GM12892 (cell line): ENCODE results near the gene EPAS1.

Experiments
- POLR2A ChIP-seq: IDR thresholded peaks from 2 replicates; pipeline ENCODE4 v1.6.1; 2011; ENCODE audit warnings: low read depth, low read length, control low read depth
- POLR2AphosphoS5 ChIP-seq: IDR thresholded peaks from 2 replicates; pipeline ENCODE4 v1.6.1; 2011; ENCODE audit warnings: low read depth, low read length, control low read depth
- TAF1 ChIP-seq: IDR thresholded peaks from 2 replicates; pipeline ENCODE4 v1.6.1; 2011; ENCODE audit warnings: low read depth, mild to moderate bottlenecking, control low read depth, low read length, borderline replicate concordance

GRCh38 chr2:46254474-46254873 is 42.7 kb upstream of the EPAS1 start:
- TF ChIP-seq POLR2A: no peak
- no peak for TF ChIP-seq POLR2AphosphoS5
- no peak for TF ChIP-seq TAF1
